HCT116 (cell line): ENCODE data around the gene IRF2BP2. TPM values are rescaled to one million over a fixed set of nuclear protein-coding genes. Genes with fewer than 3 reads are reported as not detected.
A peak's percentile ranks its signal among the peaks of the same experiment; 100 is the strongest.

Experiments
- ATAC-seq: fragments of 200-7000 bp; cut with Tn5 transposase; 2 replicates; pipeline ENCODE4 v1.9.1; 2020; ENCODE audit warnings: mild to moderate bottlenecking, moderate library complexity
- Bru-seq: library from RNA; stranded (reverse); fragments of 400-500 nt; gene quantifications from one replicate; lab custom pipeline; 2021; lab: Mats Ljungman, UMichigan
- BruChase-seq, 2 experiments: library from RNA; stranded (reverse); fragments of 400-500 nt; gene quantifications; one replicate each; lab custom pipeline; 2021; lab: Mats Ljungman, UMichigan
- BruUV-seq: library from RNA; stranded (reverse); fragments of 400-500 nt; replicated peaks from 2 replicates; lab custom pipeline; 2021; lab: Mats Ljungman, UMichigan
- CTCF ChIA-PET: fragments of 300-600 bp; sonication (Branson Sonifier 250); formaldehyde crosslinking; loops from one replicate; lab custom pipeline; 2021; ENCODE audit warnings: antibody characterized with exemption; lab: Charles Lee
- POLR2A ChIA-PET: fragments of 300-600, 350-600 bp; sonication (Branson Sonifier 250); formaldehyde crosslinking; loops from one replicate; lab custom pipeline; 2021; ENCODE audit warnings: antibody characterized with exemption; lab: Charles Lee
- RAD21 ChIA-PET, 2 experiments: fragments of 300-600 bp; sonication (Branson Sonifier 250); formaldehyde crosslinking; loops; one replicate each; lab custom pipeline; 2023; ENCODE audit warnings: low total read pairs in 2 of 2; ENCODE audit not compliant: uncharacterized antibody in 2 of 2, unreplicated experiment in 2 of 2, low non-redundant PET in 1 of 2; lab: Charles Lee
- DNase-seq: peaks from one replicate; pipeline ENCODE4 v3.0.0-alpha.2; 2010; ENCODE audit warnings: low read depth, low spot score
- H2AFZ ChIP-seq: fragments of 200-600 bp; shearing (Covaris generic), sonication (generic); 2 replicates; pipeline ENCODE4 v1.6.1; 2017; ENCODE audit warnings: low read depth, mixed run types, mixed read lengths, antibody characterized with exemption, low read length; ENCODE audit not compliant: poor library complexity, severe bottlenecking
- H3K27ac ChIP-seq: 2 replicates; pipeline ENCODE4 v1.5.1; 2012; ENCODE audit warnings: low read depth, low read length
- H3K27me3 ChIP-seq: fragments of 200-600 bp; sonication (generic); 2 replicates; pipeline ENCODE4 v1.6.1; 2016; ENCODE audit warnings: mixed run types, low read length, mixed read lengths; ENCODE audit not compliant: insufficient read depth
- H3K36me3 ChIP-seq, 2 experiments: fragments of 200-500 bp in 1 of 2; fragments of 200-600 bp in 1 of 2; sonication (Bioruptor generic) in 1 of 2; sonication (generic) in 1 of 2; 2 replicates each; pipeline versions ENCODE4 v1.5.1 to v1.6.1; 2014 to 2016; ENCODE audit warnings: low read length in 2 of 2, inconsistent platforms in 1 of 2, mixed read lengths in 1 of 2, mixed run types in 1 of 2; ENCODE audit not compliant: insufficient read depth in 2 of 2, control insufficient read depth in 1 of 2
- H3K4me1 ChIP-seq, 2 experiments: fragments of 200-600 bp in 1 of 2; sonication (generic) in 1 of 2; 2 replicates each; pipeline versions ENCODE4 v1.5.1 to v1.6.1; 2012 to 2017; ENCODE audit warnings: low read length in 2 of 2, inconsistent platforms in 1 of 2, mild to moderate bottlenecking in 1 of 2, mixed read lengths in 1 of 2, mixed run types in 1 of 2, moderate library complexity in 1 of 2; ENCODE audit not compliant: insufficient read depth in 2 of 2, control insufficient read depth in 1 of 2
- H3K4me2 ChIP-seq: fragments of 200-600 bp; sonication (generic); 2 replicates; pipeline ENCODE4 v1.6.1; 2017; ENCODE audit warnings: mixed run types, low read length, mixed read lengths
- H3K4me3 ChIP-seq, 2 experiments: fragments of 200-600 bp in 1 of 2; sonication (generic) in 1 of 2; replicated peaks in 1 of 2; 2 replicates each; pipeline ENCODE4 v1.5.1; 2011 to 2016; ENCODE audit warnings: low read length in 2 of 2, control low read depth in 1 of 2, low read depth in 1 of 2, mild to moderate bottlenecking in 1 of 2, mixed read lengths in 1 of 2, mixed run types in 1 of 2
- H3K79me2 ChIP-seq: fragments of 200-600 bp; sonication (generic); 2 replicates; pipeline ENCODE4 v1.6.1; 2017; ENCODE audit warnings: mild to moderate bottlenecking, mixed run types, low read length, moderate library complexity, mixed read lengths; ENCODE audit not compliant: insufficient read depth
- H3K9ac ChIP-seq: fragments of 200-600 bp; sonication (generic); 2 replicates; pipeline ENCODE4 v1.6.1; 2016; ENCODE audit warnings: low read length, mixed read lengths
- H3K9me2 ChIP-seq: fragments of 200-600 bp; sonication (generic), shearing (Covaris generic); 2 replicates; pipeline ENCODE4 v1.6.1; 2017; ENCODE audit warnings: mixed run types, mild to moderate bottlenecking, moderate library complexity; ENCODE audit not compliant: insufficient read depth
- H3K9me3 ChIP-seq, 2 experiments: fragments of 200-500 bp in 1 of 2; fragments of 200-600 bp in 1 of 2; sonication (Bioruptor generic) in 1 of 2; sonication (generic) in 1 of 2; 2 replicates each; pipeline ENCODE4 v1.6.1; 2014 to 2017; ENCODE audit warnings: low read length in 2 of 2, mixed read lengths in 2 of 2, inconsistent platforms in 1 of 2, low read depth in 1 of 2, mild to moderate bottlenecking in 1 of 2, mixed run types in 1 of 2, moderate library complexity in 1 of 2; ENCODE audit not compliant: control insufficient read depth in 1 of 2, insufficient read depth in 1 of 2
- H4K20me1 ChIP-seq: fragments of 200-600 bp; sonication (generic), shearing (Covaris generic); 2 replicates; pipeline ENCODE4 v1.6.1; 2017; ENCODE audit warnings: mixed run types, mild to moderate bottlenecking, moderate library complexity; ENCODE audit not compliant: insufficient read depth
- CEBPB ChIP-seq: IDR thresholded peaks from 2 replicates; pipeline ENCODE4 v1.6.1; 2012; ENCODE audit warnings: low read depth
- ELF1 ChIP-seq: IDR thresholded peaks from 2 replicates; pipeline ENCODE4 v1.6.1; 2012; ENCODE audit warnings: low read depth, borderline replicate concordance
- POLR2A ChIP-seq: IDR thresholded peaks from 2 replicates; pipeline ENCODE4 v1.7.0; 2011; ENCODE audit warnings: borderline replicate concordance; ENCODE audit not compliant: insufficient read depth, insufficient read length; ENCODE audit errors: extremely low read depth
- POLR2AphosphoS5 ChIP-seq: IDR thresholded peaks from 2 replicates; pipeline ENCODE4 v1.6.1; 2011; ENCODE audit warnings: mild to moderate bottlenecking, low read depth, low read length, moderate library complexity
- intact Hi-C: fragments of 100-400 bp; cut with micrococcal nuclease; formaldehyde crosslinking; loops from 2 replicates; pipeline ENCODE4 v1.10.0; 2022
- long read RNA-seq: library from polyadenylated mRNA; unstranded; transcript quantifications from one replicate; pipeline ENCODE4 v2.0.0, GENCODE V29; 2021; ENCODE audit not compliant: unreplicated experiment
- polyA plus RNA-seq: library from polyadenylated mRNA; unstranded; fragments of >200 nt; gene quantifications from 2 replicates; pipeline ENCODE4 v1.2.1, GENCODE V29; 2012; ENCODE audit warnings: missing spikeins
- total RNA-seq: library from RNA; stranded (reverse); gene quantifications from one replicate; pipeline ENCODE4 v1.2.1, GENCODE V29; 2021; ENCODE audit not compliant: unreplicated experiment
- TF ChIP-seq, protein P1 (sequence below): IDR thresholded peaks from 2 replicates; pipeline ENCODE4 v1.6.1; 2012; ENCODE audit warnings: low read depth
- TF ChIP-seq, protein P2 (sequence below): IDR thresholded peaks from 2 replicates; pipeline ENCODE4 v1.6.1; 2011; ENCODE audit warnings: mild to moderate bottlenecking, low read length, moderate library complexity; ENCODE audit not compliant: insufficient replicate concordance; ENCODE audit errors: extremely low read depth

IRF2BP2 gene
- total RNA-seq (61.3 TPM), Bru-seq, nascent RNA (percentile 97 among the genes with signal in this experiment), BruChase-seq, experiment 1, labeled RNA remaining after a 6-hour chase (percentile 91 among the genes with signal in this experiment), BruChase-seq, experiment 2, labeled RNA remaining after a 2-hour chase (percentile 99 among the genes with signal in this experiment)
- 105 and 134 TPM in 2 replicates for polyA plus RNA-seq
- long read RNA-seq, full-length matches to known transcripts: 65 of 126 reads
- long read RNA-seq, partial matches to known transcripts: 59 of 126 reads
- long read RNA-seq, other reads (novel, unspliced or antisense): 2 of 126 reads

- Histone ChIP-seq H4K20me1 (peaks cover 4% of the 10 kb centered on the region; the same call in 1 of the 2 replicates), H3K27ac (peak within 1 kb of the TSS; percentile 89), H3K9me2 (no peaks in the 10 kb centered on the region), H3K79me2 (peaks cover 37% of the 10 kb centered on the region), H3K4me3 (peak within 1 kb of the TSS; percentile 66 to 70), H3K9me3 (no peaks in the 10 kb centered on the region), H3K4me2 (peak within 1 kb of the TSS; percentile 98), H2AFZ (no peak within 1 kb of the TSS), H3K4me1 (peaks cover 51 to 75% of the 10 kb centered on the region in 2 experiments), H3K27me3 (no peaks in the 10 kb centered on the region), H3K9ac (peak within 1 kb of the TSS; percentile 93), H3K36me3 (peaks cover 0 to 10% of the 10 kb centered on the region in 2 experiments; a peak in 1 of 4 replicates)
- ATAC-seq (peak; percentile 37), DNase-seq (peak; percentile 63)
- ChIA-PET RAD21 (interaction anchor here in 1 of 2 experiments (0.6 kb wide), 1 partner anchor 114 kb away, joined by 3 read pairs; no protein-coding TSS in a partner anchor), POLR2A (interaction anchor here (1.2 to 4.2 kb wide), 4 partner anchors 9 to 114 kb away, joined by 3 to 46 read pairs (median 19); no protein-coding TSS in a partner anchor), CTCF (interaction anchor here (1.2 kb wide), 1 partner anchor 473 kb away, joined by 3 read pairs; no protein-coding TSS in a partner anchor)
- TF ChIP-seq POLR2A (peak; percentile 74), POLR2AphosphoS5 (peak; percentile 98), ELF1 (no peak), CEBPB (no peak)
- TF ChIP-seq, protein P1, sequence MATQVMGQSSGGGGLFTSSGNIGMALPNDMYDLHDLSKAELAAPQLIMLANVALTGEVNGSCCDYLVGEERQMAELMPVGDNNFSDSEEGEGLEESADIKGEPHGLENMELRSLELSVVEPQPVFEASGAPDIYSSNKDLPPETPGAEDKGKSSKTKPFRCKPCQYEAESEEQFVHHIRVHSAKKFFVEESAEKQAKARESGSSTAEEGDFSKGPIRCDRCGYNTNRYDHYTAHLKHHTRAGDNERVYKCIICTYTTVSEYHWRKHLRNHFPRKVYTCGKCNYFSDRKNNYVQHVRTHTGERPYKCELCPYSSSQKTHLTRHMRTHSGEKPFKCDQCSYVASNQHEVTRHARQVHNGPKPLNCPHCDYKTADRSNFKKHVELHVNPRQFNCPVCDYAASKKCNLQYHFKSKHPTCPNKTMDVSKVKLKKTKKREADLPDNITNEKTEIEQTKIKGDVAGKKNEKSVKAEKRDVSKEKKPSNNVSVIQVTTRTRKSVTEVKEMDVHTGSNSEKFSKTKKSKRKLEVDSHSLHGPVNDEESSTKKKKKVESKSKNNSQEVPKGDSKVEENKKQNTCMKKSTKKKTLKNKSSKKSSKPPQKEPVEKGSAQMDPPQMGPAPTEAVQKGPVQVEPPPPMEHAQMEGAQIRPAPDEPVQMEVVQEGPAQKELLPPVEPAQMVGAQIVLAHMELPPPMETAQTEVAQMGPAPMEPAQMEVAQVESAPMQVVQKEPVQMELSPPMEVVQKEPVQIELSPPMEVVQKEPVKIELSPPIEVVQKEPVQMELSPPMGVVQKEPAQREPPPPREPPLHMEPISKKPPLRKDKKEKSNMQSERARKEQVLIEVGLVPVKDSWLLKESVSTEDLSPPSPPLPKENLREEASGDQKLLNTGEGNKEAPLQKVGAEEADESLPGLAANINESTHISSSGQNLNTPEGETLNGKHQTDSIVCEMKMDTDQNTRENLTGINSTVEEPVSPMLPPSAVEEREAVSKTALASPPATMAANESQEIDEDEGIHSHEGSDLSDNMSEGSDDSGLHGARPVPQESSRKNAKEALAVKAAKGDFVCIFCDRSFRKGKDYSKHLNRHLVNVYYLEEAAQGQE: no peak
- TF ChIP-seq, protein P2, sequence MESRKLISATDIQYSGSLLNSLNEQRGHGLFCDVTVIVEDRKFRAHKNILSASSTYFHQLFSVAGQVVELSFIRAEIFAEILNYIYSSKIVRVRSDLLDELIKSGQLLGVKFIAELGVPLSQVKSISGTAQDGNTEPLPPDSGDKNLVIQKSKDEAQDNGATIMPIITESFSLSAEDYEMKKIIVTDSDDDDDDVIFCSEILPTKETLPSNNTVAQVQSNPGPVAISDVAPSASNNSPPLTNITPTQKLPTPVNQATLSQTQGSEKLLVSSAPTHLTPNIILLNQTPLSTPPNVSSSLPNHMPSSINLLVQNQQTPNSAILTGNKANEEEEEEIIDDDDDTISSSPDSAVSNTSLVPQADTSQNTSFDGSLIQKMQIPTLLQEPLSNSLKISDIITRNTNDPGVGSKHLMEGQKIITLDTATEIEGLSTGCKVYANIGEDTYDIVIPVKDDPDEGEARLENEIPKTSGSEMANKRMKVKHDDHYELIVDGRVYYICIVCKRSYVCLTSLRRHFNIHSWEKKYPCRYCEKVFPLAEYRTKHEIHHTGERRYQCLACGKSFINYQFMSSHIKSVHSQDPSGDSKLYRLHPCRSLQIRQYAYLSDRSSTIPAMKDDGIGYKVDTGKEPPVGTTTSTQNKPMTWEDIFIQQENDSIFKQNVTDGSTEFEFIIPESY: peak; percentile 29
- intact Hi-C loops: loop anchor here (1.0 to 5.0 kb wide), 3 partner anchors 111 to 372 kb away; no protein-coding TSS in a partner anchor
- no TSS peak for BruUV-seq
Measured at GRCh38 chr1:234610061-234610665, at the start of gene IRF2BP2. Gene IRF2BP2, minus strand, starts transcription at chr1:234610178. Its CDS starts 684 bp downstream, at chr1:234609494.
